ENCODE data around the gene MBP.

Gene MBP

GRCh38 chr18:77015771-77016710 is 116.5 kb downstream of the MBP start:
- DNase-seq: no peak

GRCh38 chr18:77015169-77015568 is 117.4 kb downstream of the MBP start:
- DNase-seq: no peak

GRCh38 chr18:77014538-77014937 is 118.0 kb downstream of the MBP start:
- DNase-seq: no peak

GRCh38 chr18:77013811-77014521 is 118.6 kb downstream of the MBP start:
- DNase-seq: no peak

GRCh38 chr18:77012806-77013541 is 119.6 kb downstream of the MBP start:
- no peak for DNase-seq

GRCh38 chr18:77012120-77012519 is 120.5 kb downstream of the MBP start:
- no peak for DNase-seq

GRCh38 chr18:77009675-77010074 is 122.9 kb downstream of the MBP start:
- DNase-seq: no peak

- no peak for DNase-seq
These were observed 123.8 kb downstream of the MBP start for GRCh38 chr18:77008576-77009315.

GRCh38 chr18:77008006-77008405 is 124.6 kb downstream of the MBP start:
- DNase-seq: no peak

- no peak for DNase-seq
These were observed 125.3 kb downstream of the MBP start for GRCh38 chr18:77007251-77007650.

GRCh38 chr18:77006305-77007175 is 126.0 kb downstream of the MBP start:
- no peak for DNase-seq

- no peak for DNase-seq
These were observed 126.9 kb downstream of the MBP start for GRCh38 chr18:77005651-77006195.

GRCh38 chr18:77004555-77005380 is 127.8 kb downstream of the MBP start:
- DNase-seq: no peak

GRCh38 chr18:77003316-77003715 is 129.3 kb downstream of the MBP start:
- DNase-seq: no peak

GRCh38 chr18:77002496-77002895 is 130.1 kb downstream of the MBP start:
- peak in 1 of 2 experiments; percentile 12 for DNase-seq

GRCh38 chr18:77001979-77002378 is 130.6 kb downstream of the MBP start:
- no peak for DNase-seq

GRCh38 chr18:77001041-77001440 is 131.5 kb downstream of the MBP start:
- DNase-seq: no peak

- no peak for DNase-seq
These were observed 132.1 kb downstream of the MBP start for GRCh38 chr18:77000527-77000926.

GRCh38 chr18:76999077-76999476 is 133.5 kb downstream of the MBP start:
- DNase-seq: no peak
